GM23248 (cell line): ENCODE data around the gene C2orf81. TPM values are rescaled to one million over a fixed set of nuclear protein-coding genes. Genes with fewer than 3 reads are reported as not detected.

Experiments used
- DNase-seq: peaks from one replicate; pipeline ENCODE4 v3.0.0-alpha.2; 2015
- H2AFZ ChIP-seq: fragments of 200-600 bp; sonication (generic); 2 replicates; pipeline ENCODE4 v1.6.1; 2016; ENCODE audit warnings: antibody characterized with exemption
- H3F3A ChIP-seq: fragments of 200-600 bp; sonication (generic); 2 replicates; pipeline ENCODE4 v1.6.1; 2016; ENCODE audit warnings: mild to moderate bottlenecking, antibody characterized with exemption, mixed run types; ENCODE audit not compliant: insufficient read depth
- H3K27ac ChIP-seq: fragments of 200-600 bp; sonication (generic); 2 replicates; pipeline ENCODE4 v1.5.1; 2016; ENCODE audit warnings: mild to moderate bottlenecking
- H3K27me3 ChIP-seq: fragments of 200-600 bp; sonication (generic); replicated peaks from 2 replicates; pipeline ENCODE4 v1.6.1; 2016; ENCODE audit warnings: mild to moderate bottlenecking; ENCODE audit not compliant: insufficient read depth
- H3K36me3 ChIP-seq: fragments of 200-600 bp; sonication (generic); 2 replicates; pipeline ENCODE4 v1.6.1; 2016; ENCODE audit warnings: low read depth, mild to moderate bottlenecking
- H3K4me1 ChIP-seq: fragments of 200-600 bp; sonication (generic); 2 replicates; pipeline ENCODE4 v1.6.1; 2016; ENCODE audit warnings: mild to moderate bottlenecking; ENCODE audit not compliant: insufficient read depth
- H3K4me2 ChIP-seq: fragments of 200-600 bp; sonication (generic); one replicate; pipeline ENCODE4 v1.6.1; 2016; ENCODE audit warnings: mild to moderate bottlenecking; ENCODE audit not compliant: unreplicated experiment
- H3K4me3 ChIP-seq: fragments of 200-600 bp; sonication (generic); 2 replicates; pipeline ENCODE4 v1.5.1; 2016; ENCODE audit warnings: mild to moderate bottlenecking
- H3K79me2 ChIP-seq: fragments of 200-600 bp; sonication (generic); 2 replicates; pipeline ENCODE4 v1.6.1; 2016; ENCODE audit warnings: mild to moderate bottlenecking; ENCODE audit not compliant: insufficient read depth
- H3K9ac ChIP-seq: fragments of 200-600 bp; sonication (generic); 2 replicates; pipeline ENCODE4 v1.6.1; 2016; ENCODE audit warnings: mild to moderate bottlenecking
- H3K9me2 ChIP-seq: fragments of 200-600 bp; sonication (generic); 2 replicates; pipeline ENCODE4 v1.6.1; 2016; ENCODE audit warnings: mixed run types, mild to moderate bottlenecking, moderate library complexity; ENCODE audit not compliant: insufficient read depth
- H3K9me3 ChIP-seq: fragments of 200-600 bp; sonication (generic); one replicate; pipeline ENCODE4 v1.6.1; 2017; ENCODE audit warnings: low read depth
- H4K20me1 ChIP-seq: fragments of 200-600 bp; sonication (generic); 2 replicates; pipeline ENCODE4 v1.6.0; 2016; ENCODE audit not compliant: insufficient read depth
- EZH2 ChIP-seq: fragments of 200-600 bp; sonication (generic); IDR thresholded peaks from 2 replicates; pipeline ENCODE4 v1.6.1; 2018; ENCODE audit warnings: antibody characterized with exemption, mild to moderate bottlenecking; ENCODE audit not compliant: insufficient read depth, poor library complexity, severe bottlenecking
- EZH2phosphoT487 ChIP-seq: fragments of 200-600 bp; sonication (generic); IDR thresholded peaks from 2 replicates; pipeline ENCODE4 v1.6.1; 2018; ENCODE audit warnings: antibody characterized with exemption, moderate library complexity, mild to moderate bottlenecking, low read depth; ENCODE audit not compliant: insufficient read depth
- WGBS, 2 experiments: methylation state at CpG; one replicate each; pipeline ENCODE4 v1.1.6; 2015 to 2017; ENCODE audit warnings: low lambda C conversion rate in 2 of 2, low coverage in 1 of 2; ENCODE audit errors: missing lambda C conversion rate in 2 of 2; 5-methylcytosine and 5-hydroxymethylcytosine counted together
- in situ Hi-C: fragments of 300-500 bp; cut with MboI; formaldehyde crosslinking; loops from 2 replicates; pipeline ENCODE4 v1.15.0; 2020
- polyA plus RNA-seq: library from polyadenylated mRNA; unstranded; fragments of >200 nt; fragmentation: Nextera tagmentation; extraction: Ambion mirVana; gene quantifications from 2 replicates; pipeline ENCODE4 v1.2.1, GENCODE V29; 2016
- total RNA-seq: library from RNA; depleted of rRNA; stranded (reverse); fragments of >200 nt; shearing (Covaris generic); gene quantifications from 2 replicates; pipeline ENCODE4 v1.2.3, GENCODE V29; 2014; rRNA removed

The C2orf81 gene
- total and polyA plus RNA-seq, 2 experiments from 2014 or later, result 3.5 to 6.0 TPM

- no peak for DNase-seq
- Histone ChIP-seq H3K27ac (no peak overlapping the region), H3K4me3 (no peak overlapping the region), H3K27me3 (no peaks in the 10 kb centered on the region), H3K4me2 (no peak overlapping the region), H3F3A (no peaks in the 10 kb centered on the region), H3K9me3 (no peaks in the 10 kb centered on the region), H2AFZ (no peak overlapping the region), H3K79me2 (peaks cover 4% of the 10 kb centered on the region; the same call in 1 of the 2 replicates), H3K4me1 (no peaks in the 10 kb centered on the region), H3K36me3 (peaks cover 42% of the 10 kb centered on the region; the same call in 1 of the 2 replicates), H3K9me2 (no peaks in the 10 kb centered on the region), H4K20me1 (no peaks in the 10 kb centered on the region), H3K9ac (no peak overlapping the region)
- 96 to 97% methylated on average over 7 of the region's 7 CpGs for WGBS, 2 experiments
- in situ Hi-C loops, result no loop called here
- no peak for TF ChIP-seq EZH2phosphoT487
- no peak for TF ChIP-seq EZH2
Observed at GRCh38 chr2:74367789-74368188, 53.6 kb downstream of the C2orf81 start.

- TF ChIP-seq EZH2phosphoT487 (no peak), EZH2 (no peak)
- DNase-seq, result no peak
- Histone ChIP-seq H3K79me2 (no peaks in the 10 kb centered on the region), H3K4me1 (no peaks in the 10 kb centered on the region), H3K27ac (no peak overlapping the region), H2AFZ (no peak overlapping the region), H3F3A (no peaks in the 10 kb centered on the region), H3K36me3 (peaks cover 52% of the 10 kb centered on the region; the same call in 1 of the 2 replicates), H3K27me3 (no peaks in the 10 kb centered on the region), H3K4me3 (no peak overlapping the region), H3K9me3 (no peaks in the 10 kb centered on the region), H3K9me2 (no peaks in the 10 kb centered on the region), H4K20me1 (no peaks in the 10 kb centered on the region), H3K9ac (no peak overlapping the region), H3K4me2 (no peak overlapping the region)
- 93 to 94% methylated on average over 3 of the region's 3 CpGs for WGBS, 2 experiments
- in situ Hi-C loops, result no loop called here
Observed at GRCh38 chr2:74366036-74366435, 55.4 kb downstream of the C2orf81 start.

DNA sequence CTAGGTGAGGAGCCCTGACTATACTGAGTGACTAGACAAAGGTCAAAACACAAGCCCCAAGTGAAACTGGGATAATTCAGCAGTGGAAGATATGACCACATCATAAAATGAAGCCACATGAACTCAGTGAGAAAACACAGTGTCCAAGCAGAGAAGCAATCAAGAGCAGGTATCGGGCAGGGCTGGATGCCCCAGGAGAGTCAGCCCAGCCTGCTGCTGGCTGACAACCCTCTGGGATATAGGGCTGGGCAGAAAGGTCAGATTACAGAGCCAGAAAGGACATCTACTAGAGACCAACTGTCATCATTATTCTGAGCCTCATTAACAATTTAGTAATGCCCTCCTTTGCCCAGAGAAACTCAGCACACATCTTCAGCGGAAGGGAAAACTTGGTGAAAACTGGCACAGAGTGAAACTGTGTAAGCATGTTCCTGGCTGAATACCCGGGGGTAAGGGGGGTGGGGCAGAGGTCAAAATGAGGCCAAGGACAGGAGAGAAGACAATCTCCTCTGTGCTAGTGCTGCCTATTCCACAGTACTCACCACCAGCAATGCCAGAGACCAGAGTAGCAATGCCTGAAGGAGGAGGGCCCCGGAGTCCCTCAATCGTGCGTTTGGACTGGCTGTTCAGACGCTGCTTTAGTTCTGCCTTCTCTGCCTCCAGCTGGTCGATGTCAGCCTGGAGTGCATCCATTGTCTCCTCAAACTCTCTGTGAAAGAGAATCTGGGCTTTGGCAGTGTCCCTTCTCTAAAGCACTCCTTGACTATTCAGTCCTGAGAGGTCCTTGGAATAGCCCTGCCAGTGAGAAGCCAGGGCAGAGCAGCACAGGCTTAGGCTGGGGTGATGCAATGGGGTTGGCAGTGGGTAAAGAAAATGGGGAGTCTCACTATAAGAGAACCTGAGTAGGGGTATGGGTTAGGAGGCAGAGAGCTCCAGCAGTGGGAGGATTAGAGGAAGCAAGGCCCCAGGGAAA is 56.6 kb downstream of the C2orf81 start:
- no peak for DNase-seq
- Histone ChIP-seq H3K27ac (no peak overlapping the region), H3K36me3 (peaks cover 56% of the 10 kb centered on the region; the same call in 1 of the 2 replicates), H3F3A (no peaks in the 10 kb centered on the region), H3K4me3 (no peak overlapping the region), H3K9me2 (no peaks in the 10 kb centered on the region), H3K79me2 (no peaks in the 10 kb centered on the region), H3K4me2 (no peak overlapping the region), H3K9ac (no peak overlapping the region), H2AFZ (no peak overlapping the region), H3K9me3 (no peaks in the 10 kb centered on the region), H3K27me3 (no peaks in the 10 kb centered on the region), H4K20me1 (no peaks in the 10 kb centered on the region), H3K4me1 (no peaks in the 10 kb centered on the region)
- in situ Hi-C loops, result no loop called here
- 86 to 92% methylated on average over 8 of the region's 8 CpGs for WGBS, 2 experiments
- TF ChIP-seq EZH2phosphoT487 (no peak), EZH2 (no peak)

Other genes with a start within 250 kb of the C2orf81 start
- gene MOB1A, start 242.7 kb downstream of the C2orf81 start, total RNA-seq, result 120 and 139 TPM in 2 replicates
- 92.2 and 105 TPM in 2 replicates for gene MOB1A, start 242.7 kb downstream of the C2orf81 start, polyA plus RNA-seq
- gene MTHFD2, start 223.0 kb downstream of the C2orf81 start, total RNA-seq, result 211 and 215 TPM in 2 replicates
- gene MTHFD2, start 223.0 kb downstream of the C2orf81 start, polyA plus RNA-seq, result 139 and 144 TPM in 2 replicates
- gene SLC4A5, start 78.2 kb downstream of the C2orf81 start, total RNA-seq, result 0.32 and 0.38 TPM in 2 replicates
- 0.35 TPM in 1 of 2 replicates, not detected in the other for gene SLC4A5, start 78.2 kb downstream of the C2orf81 start, polyA plus RNA-seq
- 172 and 176 TPM in 2 replicates for gene DCTN1, start 41.3 kb downstream of the C2orf81 start, total RNA-seq
- gene DCTN1, start 41.3 kb downstream of the C2orf81 start, polyA plus RNA-seq, result 169 and 171 TPM in 2 replicates
- 33.4 and 45.0 TPM in 2 replicates for gene WDR54, start 111 bp upstream of the C2orf81 start, total RNA-seq
- 50.8 and 53.3 TPM in 2 replicates for gene WDR54, start 111 bp upstream of the C2orf81 start, polyA plus RNA-seq
- 13.5 and 17.5 TPM in 2 replicates for gene RTKN, start 20.3 kb upstream of the C2orf81 start, total RNA-seq
- gene RTKN, start 20.3 kb upstream of the C2orf81 start, polyA plus RNA-seq, result 13.0 and 14.5 TPM in 2 replicates
- gene INO80B, start 33.5 kb upstream of the C2orf81 start, total RNA-seq, result 10.9 and 32.5 TPM in 2 replicates
- 3.8 and 4.9 TPM in 2 replicates for gene INO80B, start 33.5 kb upstream of the C2orf81 start, polyA plus RNA-seq
- 37.9 and 58.7 TPM in 2 replicates for gene WBP1, start 36.8 kb upstream of the C2orf81 start, total RNA-seq
- gene WBP1, start 36.8 kb upstream of the C2orf81 start, polyA plus RNA-seq, result 42.4 and 47.1 TPM in 2 replicates
- gene MOGS, start 43.8 kb upstream of the C2orf81 start, total RNA-seq, result 55.7 and 58.6 TPM in 2 replicates
- gene MOGS, start 43.8 kb upstream of the C2orf81 start, polyA plus RNA-seq, result 14.5 and 16.8 TPM in 2 replicates
- gene MRPL53, start 51.1 kb upstream of the C2orf81 start, total RNA-seq, result 14.8 and 18.5 TPM in 2 replicates
- gene MRPL53, start 51.1 kb upstream of the C2orf81 start, polyA plus RNA-seq, result 69.2 and 71.0 TPM in 2 replicates
- 5.1 and 12.8 TPM in 2 replicates for gene CCDC142, start 61.4 kb upstream of the C2orf81 start, total RNA-seq
- gene CCDC142, start 61.4 kb upstream of the C2orf81 start, polyA plus RNA-seq, result 6.4 and 6.8 TPM in 2 replicates
- 15.9 and 17.7 TPM in 2 replicates for gene TTC31, start 61.5 kb upstream of the C2orf81 start, total RNA-seq
- gene TTC31, start 61.5 kb upstream of the C2orf81 start, polyA plus RNA-seq, result 14.2 and 20.4 TPM in 2 replicates
- 0.38 and 4.6 TPM in 2 replicates for gene LBX2, start 78.0 kb upstream of the C2orf81 start, total RNA-seq
- 0.87 and 1.1 TPM in 2 replicates for gene LBX2, start 78.0 kb upstream of the C2orf81 start, polyA plus RNA-seq
- gene PCGF1, start 86.1 kb upstream of the C2orf81 start, total RNA-seq, result 15.6 and 24.1 TPM in 2 replicates
- 23.5 and 24.8 TPM in 2 replicates for gene PCGF1, start 86.1 kb upstream of the C2orf81 start, polyA plus RNA-seq
- gene TLX2, start 92.8 kb upstream of the C2orf81 start, total RNA-seq, result not detected in 2 replicates
- gene TLX2, start 92.8 kb upstream of the C2orf81 start, polyA plus RNA-seq, result not detected in 2 replicates
- gene DQX1, start 104.6 kb upstream of the C2orf81 start, total RNA-seq, result not detected in 2 replicates
- not detected in 2 replicates for gene DQX1, start 104.6 kb upstream of the C2orf81 start, polyA plus RNA-seq
- 114 and 119 TPM in 2 replicates for gene AUP1, start 108.1 kb upstream of the C2orf81 start, total RNA-seq
- 119 and 122 TPM in 2 replicates for gene AUP1, start 108.1 kb upstream of the C2orf81 start, polyA plus RNA-seq
- 23.0 and 35.2 TPM in 2 replicates for gene HTRA2, start 108.3 kb upstream of the C2orf81 start, total RNA-seq
- 33.6 and 34.0 TPM in 2 replicates for gene HTRA2, start 108.3 kb upstream of the C2orf81 start, polyA plus RNA-seq
- gene LOXL3, start 132.3 kb upstream of the C2orf81 start, total RNA-seq, result 52.4 and 56.9 TPM in 2 replicates
- 55.2 and 57.2 TPM in 2 replicates for gene LOXL3, start 132.3 kb upstream of the C2orf81 start, polyA plus RNA-seq
- gene DOK1, start 133.1 kb upstream of the C2orf81 start, total RNA-seq, result 32.2 and 40.3 TPM in 2 replicates
- 32.6 and 36.2 TPM in 2 replicates for gene DOK1, start 133.1 kb upstream of the C2orf81 start, polyA plus RNA-seq
- 0.25 and 1.5 TPM in 2 replicates for gene M1AP, start 226.7 kb upstream of the C2orf81 start, total RNA-seq
- 0.13 and 0.18 TPM in 2 replicates for gene M1AP, start 226.7 kb upstream of the C2orf81 start, polyA plus RNA-seq
- gene SEMA4F, start 232.6 kb upstream of the C2orf81 start, total RNA-seq, result 4.2 and 15.6 TPM in 2 replicates
- gene SEMA4F, start 232.6 kb upstream of the C2orf81 start, polyA plus RNA-seq, result 5.6 and 5.9 TPM in 2 replicates